GM08714 (cell line): ENCODE data around the gene FABP6.

Experiments used
- H3K4me3 ChIP-seq: fragments of 200-500 bp; sonication (Bioruptor generic); 2 replicates; pipeline ENCODE4 v1.5.1; 2014; ENCODE audit warnings: mild to moderate bottlenecking, low read length, inconsistent platforms
- ZNF274 ChIP-seq: IDR thresholded peaks from 2 replicates; pipeline ENCODE4 v1.6.1; 2012; ENCODE audit warnings: mild to moderate bottlenecking, low read depth, low read length

Gene FABP6

GRCh38 chr5:160286947-160287346 is 57.6 kb downstream of the FABP6 start:
- H3K4me3 ChIP-seq, result no peak overlapping the region
- no peak for TF ChIP-seq ZNF274

DNA sequence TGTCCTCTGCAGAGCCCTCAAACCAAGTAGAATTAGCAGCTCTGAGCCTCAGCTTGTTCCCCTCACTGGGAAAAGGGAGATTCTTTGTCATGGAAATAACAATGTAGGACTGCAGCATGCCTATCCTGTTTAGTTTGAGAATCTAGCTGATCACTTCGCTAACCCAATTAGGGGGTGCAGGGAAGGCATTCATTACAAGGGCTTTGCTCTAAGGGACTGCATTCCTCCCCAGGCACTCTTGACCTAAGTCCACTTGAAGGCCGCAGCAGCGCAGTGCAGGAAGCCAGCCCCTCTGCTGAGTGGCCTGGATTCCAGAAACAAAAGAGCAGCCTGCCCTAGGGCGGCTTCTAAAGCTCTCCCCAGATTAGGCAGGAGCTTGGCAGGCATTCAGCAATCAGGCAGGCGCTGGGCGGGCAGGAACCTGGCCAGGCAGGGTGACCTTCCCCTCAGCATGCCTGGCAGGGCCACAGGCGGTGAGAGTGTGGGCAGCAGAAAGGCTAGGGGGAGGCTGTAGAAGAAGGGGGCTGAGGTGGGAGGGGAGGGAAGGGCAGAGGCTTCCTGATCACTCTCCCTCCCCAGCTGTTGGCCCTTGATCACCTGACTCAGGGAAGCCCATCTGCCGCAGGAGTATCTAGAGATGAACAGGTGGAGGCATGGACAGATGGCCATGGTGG is 58.2 kb downstream of the FABP6 start:
- no peak for TF ChIP-seq ZNF274
- no peak overlapping the region for H3K4me3 ChIP-seq
